ENCODE measurements around the gene NECTIN1. TPM values are rescaled to one million over a fixed set of nuclear protein-coding genes. Genes with fewer than 3 reads are reported as not detected.

Gene NECTIN1
- total and polyA plus RNA-seq, 7 experiments from 2014 or later: 0.30 to 4.2 (median 2.1) TPM

DNA sequence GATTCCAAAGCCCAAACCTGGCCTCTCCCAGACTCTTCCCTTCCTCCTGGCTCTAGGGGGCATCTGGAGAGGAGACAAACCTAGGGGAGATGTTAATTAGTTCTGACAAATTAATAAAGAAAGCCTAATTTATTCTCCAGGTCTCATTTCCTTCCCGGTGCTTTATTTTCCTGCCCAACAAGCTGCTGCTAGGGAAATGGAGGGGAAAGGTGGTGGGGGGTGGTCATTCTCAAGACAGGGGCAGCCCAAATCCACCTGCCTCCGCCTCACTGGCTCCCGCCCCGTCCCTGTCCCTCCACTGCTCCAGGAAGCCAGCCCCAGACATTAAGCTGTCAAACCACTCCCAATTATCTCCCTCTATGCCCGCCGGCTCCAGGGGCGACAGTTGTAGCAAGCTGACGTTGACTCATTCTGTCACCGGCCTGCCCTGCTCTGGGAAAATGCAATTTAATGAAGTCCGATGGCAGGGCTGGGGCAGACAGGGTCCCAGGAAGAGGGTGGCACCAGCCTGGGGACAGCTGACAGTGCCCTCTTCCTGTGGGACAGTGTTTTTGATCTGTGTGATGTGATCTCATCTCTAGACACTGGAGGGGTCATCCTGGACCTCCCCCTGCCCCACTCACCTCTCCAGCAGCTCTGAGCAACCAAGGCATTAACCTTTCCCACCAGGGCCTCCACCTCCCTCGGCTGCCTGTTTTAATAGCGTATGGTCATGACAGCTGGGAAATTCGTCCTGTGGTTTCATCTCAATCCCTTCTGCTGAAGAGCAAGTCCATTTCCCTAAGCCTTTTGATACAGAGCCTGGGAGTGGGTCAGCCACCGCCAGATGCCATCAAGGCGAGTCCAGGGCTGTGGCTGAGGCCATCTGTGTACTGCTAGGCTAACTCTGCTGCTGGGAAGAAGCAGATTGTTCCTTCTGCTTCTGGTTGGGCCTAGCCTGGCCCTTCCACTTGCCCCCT, 27.1 kb downstream of the NECTIN1 start:
- ChIA-PET CTCF (no interaction called here), POLR2A (no interaction called here)
- no peaks in the 10 kb centered on the region for H3K4me1 ChIP-seq (ENCODE audit: control insufficient read depth in 2 of 2, insufficient read depth in 2 of 2, low read length in 2 of 2)
- DNase-seq (no peak), ATAC-seq (no peak)
- no peak overlapping the region for H3K4me3 Mint-ChIP-seq
- no peaks in the 10 kb centered on the region for H3K9me3 ChIP-seq (ENCODE audit: control insufficient read depth in 2 of 3, low read length in 3 of 3)
- H3K4me1 Mint-ChIP-seq: peaks cover 0 to 9% (median 0%) of the 10 kb centered on the region in 7 donors
- peaks cover 0 to 5% (median 0%) of the 10 kb centered on the region in 5 donors for H3K27me3 Mint-ChIP-seq
- no peaks in the 10 kb centered on the region for H3K27me3 ChIP-seq (ENCODE audit: control insufficient read depth in 2 of 2, insufficient read depth in 2 of 2, low read length in 2 of 2)
- no peaks in the 10 kb centered on the region for H3K9me3 Mint-ChIP-seq
- H3K27ac Mint-ChIP-seq: no peak overlapping the region
- no peak overlapping the region for H3K4me3 ChIP-seq (ENCODE audit: low read length)
- no peaks in the 10 kb centered on the region for H3K36me3 ChIP-seq (ENCODE audit: control insufficient read depth in 2 of 3, insufficient read depth in 3 of 3, low read length in 3 of 3)
- no peak overlapping the region for H3K27ac ChIP-seq (ENCODE audit: low read depth, low read length)
- intact Hi-C loops (cut with micrococcal nuclease): no loop called here
- H3K36me3 Mint-ChIP-seq: no peaks in the 10 kb centered on the region

DNA sequence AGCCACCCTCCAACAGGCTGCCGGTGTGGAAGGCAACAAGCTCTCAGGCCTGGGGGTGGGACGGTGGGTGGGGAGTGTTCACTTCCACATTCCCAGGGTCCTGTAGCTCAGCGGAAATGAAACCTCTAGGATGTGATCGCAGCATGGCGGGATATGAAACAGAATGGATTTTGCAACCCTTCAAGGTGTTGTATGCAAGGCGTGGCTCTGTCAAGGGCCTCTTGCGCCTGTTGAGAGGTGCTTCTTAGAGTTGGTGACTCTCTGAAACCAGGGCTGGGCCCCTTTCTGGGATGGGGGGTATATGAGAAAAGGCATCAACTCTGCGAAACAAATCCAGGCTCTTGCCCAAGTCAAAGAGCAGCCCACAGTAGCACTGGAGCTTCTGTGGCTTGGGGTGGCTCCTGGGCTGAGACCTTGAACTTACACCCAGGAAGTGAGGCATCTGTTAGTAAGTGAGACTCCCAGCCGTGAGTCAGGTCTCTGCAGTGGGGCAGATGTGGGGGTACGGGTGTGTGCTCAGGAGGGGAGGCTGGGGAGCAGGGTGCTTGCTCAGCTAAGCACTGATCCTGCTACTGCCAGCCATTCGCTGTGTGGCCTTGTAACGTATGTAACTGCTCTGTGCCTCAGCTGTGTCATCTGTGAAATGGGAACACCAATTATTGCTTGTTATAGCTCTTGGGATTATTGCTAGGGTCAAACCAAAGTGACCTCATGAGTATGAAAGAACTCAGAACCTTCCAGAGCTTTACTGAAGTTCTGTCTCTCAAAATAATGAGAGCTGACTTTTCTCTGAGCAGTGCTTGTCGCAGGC, 28.3 kb downstream of the NECTIN1 start:
- H3K27ac Mint-ChIP-seq: no peak overlapping the region
- intact Hi-C loops (cut with micrococcal nuclease): no loop called here
- Histone ChIP-seq H3K9me3 (ENCODE audit: control insufficient read depth in 2 of 3, low read length in 3 of 3) (no peaks in the 10 kb centered on the region), H3K27me3 (ENCODE audit: control insufficient read depth in 2 of 2, insufficient read depth in 2 of 2, low read length in 2 of 2) (no peaks in the 10 kb centered on the region), H3K36me3 (ENCODE audit: control insufficient read depth in 2 of 3, insufficient read depth in 3 of 3, low read length in 3 of 3) (no peaks in the 10 kb centered on the region), H3K4me3 (ENCODE audit: low read length) (no peak overlapping the region), H3K4me1 (ENCODE audit: control insufficient read depth in 2 of 2, insufficient read depth in 2 of 2, low read length in 2 of 2) (no peaks in the 10 kb centered on the region), H3K27ac (ENCODE audit: low read depth, low read length) (no peak overlapping the region)
- POLR2A ChIA-PET: no interaction called here
- H3K4me3 Mint-ChIP-seq: no peak overlapping the region
- DNase-seq (no peak), ATAC-seq (peak; percentile 54)
- H3K4me1 Mint-ChIP-seq: peaks cover 0 to 9% (median 0%) of the 10 kb centered on the region in 7 donors
- no peaks in the 10 kb centered on the region for H3K9me3 Mint-ChIP-seq
- CTCF ChIA-PET: no interaction called here
- H3K27me3 Mint-ChIP-seq: peaks cover 0 to 5% (median 0%) of the 10 kb centered on the region in 5 donors
- no peaks in the 10 kb centered on the region for H3K36me3 Mint-ChIP-seq

DNA sequence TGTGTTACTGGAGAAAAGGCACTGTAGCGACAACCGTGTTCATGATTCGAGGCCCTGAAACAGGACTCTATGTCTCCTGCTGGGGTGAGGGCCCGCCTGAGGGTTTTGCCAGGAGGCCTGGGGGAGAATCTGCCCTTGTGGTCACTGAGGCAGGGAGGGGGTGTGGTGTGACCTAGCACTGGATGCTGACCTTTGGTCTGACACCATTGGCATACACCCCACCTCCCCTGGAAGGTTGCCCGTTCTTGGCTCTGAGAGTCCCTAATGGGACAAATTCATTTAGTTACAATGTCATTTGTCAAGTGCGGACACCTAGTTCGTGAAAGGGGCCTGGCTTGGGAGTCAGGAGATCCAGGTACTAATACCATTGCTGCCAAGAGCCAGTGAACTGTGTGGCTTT, 29.0 kb downstream of the NECTIN1 start:
- DNase-seq: no peak

DNA sequence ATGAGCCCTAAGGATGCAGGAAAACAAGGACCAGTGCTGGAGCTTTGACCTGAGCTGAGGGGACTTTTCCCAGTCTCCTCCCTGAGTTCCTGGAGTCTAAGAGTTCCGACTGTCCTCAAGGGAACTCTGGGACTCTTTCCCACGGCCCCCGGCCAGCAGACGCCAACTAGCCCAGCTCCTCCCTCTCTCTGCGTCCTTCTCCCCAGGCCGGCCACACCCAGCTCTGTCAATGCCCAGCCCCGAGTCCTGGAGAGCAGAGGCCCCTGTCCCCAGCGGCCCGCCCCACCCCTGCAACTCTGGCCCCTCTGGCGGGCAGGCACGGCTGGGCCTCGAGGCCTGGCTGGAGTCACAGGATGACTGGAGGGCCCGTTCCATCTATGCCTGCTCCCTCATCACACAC, 29.8 kb downstream of the NECTIN1 start:
- no peaks in the 10 kb centered on the region for H3K9me3 Mint-ChIP-seq
- H3K36me3 Mint-ChIP-seq: no peaks in the 10 kb centered on the region
- DNase-seq: no peak
- no peak overlapping the region for H3K4me3 Mint-ChIP-seq
- Histone ChIP-seq H3K4me3 (ENCODE audit: low read length) (no peak overlapping the region), H3K27ac (ENCODE audit: low read depth, low read length) (no peak overlapping the region), H3K4me1 (ENCODE audit: control insufficient read depth in 2 of 2, insufficient read depth in 2 of 2, low read length in 2 of 2) (no peaks in the 10 kb centered on the region), H3K27me3 (ENCODE audit: control insufficient read depth in 2 of 2, insufficient read depth in 2 of 2, low read length in 2 of 2) (no peaks in the 10 kb centered on the region), H3K9me3 (ENCODE audit: control insufficient read depth in 2 of 3, low read length in 3 of 3) (no peaks in the 10 kb centered on the region), H3K36me3 (ENCODE audit: control insufficient read depth in 2 of 3, insufficient read depth in 3 of 3, low read length in 3 of 3) (no peaks in the 10 kb centered on the region)
- ChIA-PET POLR2A (no interaction called here), CTCF (interaction anchor here (0.9 kb wide), 1 partner anchor 9 kb away, joined by 3 read pairs; no protein-coding TSS in a partner anchor)
- ATAC-seq: no peak
- H3K4me1 Mint-ChIP-seq: peaks cover 0 to 3% (median 0%) of the 10 kb centered on the region in 7 donors
- H3K27me3 Mint-ChIP-seq: no peaks in the 10 kb centered on the region
- intact Hi-C loops (cut with micrococcal nuclease): no loop called here
- H3K27ac Mint-ChIP-seq: no peak overlapping the region

More for the DNA sequence above, 29.0 kb downstream of the NECTIN1 start:
- CTCF ChIA-PET: no interaction called here
- no peak for ATAC-seq
- Histone ChIP-seq H3K27me3 (ENCODE audit: control insufficient read depth in 2 of 2, insufficient read depth in 2 of 2, low read length in 2 of 2) (no peaks in the 10 kb centered on the region), H3K4me1 (ENCODE audit: control insufficient read depth in 2 of 2, insufficient read depth in 2 of 2, low read length in 2 of 2) (no peaks in the 10 kb centered on the region), H3K27ac (ENCODE audit: low read depth, low read length) (no peak overlapping the region), H3K36me3 (ENCODE audit: control insufficient read depth in 2 of 3, insufficient read depth in 3 of 3, low read length in 3 of 3) (no peaks in the 10 kb centered on the region), H3K9me3 (ENCODE audit: control insufficient read depth in 2 of 3, low read length in 3 of 3) (no peaks in the 10 kb centered on the region), H3K4me3 (ENCODE audit: low read length) (no peak overlapping the region)
- intact Hi-C loops (cut with micrococcal nuclease): no loop called here
- H3K4me1 Mint-ChIP-seq: peaks cover 0 to 5% (median 0%) of the 10 kb centered on the region in 7 donors
- H3K27me3 Mint-ChIP-seq: peaks cover 0 to 2% (median 0%) of the 10 kb centered on the region in 5 donors
- H3K4me3 Mint-ChIP-seq: no peak overlapping the region
- H3K36me3 Mint-ChIP-seq: no peaks in the 10 kb centered on the region
- H3K9me3 Mint-ChIP-seq: no peaks in the 10 kb centered on the region
- no peak overlapping the region for H3K27ac Mint-ChIP-seq
- POLR2A ChIA-PET: no interaction called here

DNA sequence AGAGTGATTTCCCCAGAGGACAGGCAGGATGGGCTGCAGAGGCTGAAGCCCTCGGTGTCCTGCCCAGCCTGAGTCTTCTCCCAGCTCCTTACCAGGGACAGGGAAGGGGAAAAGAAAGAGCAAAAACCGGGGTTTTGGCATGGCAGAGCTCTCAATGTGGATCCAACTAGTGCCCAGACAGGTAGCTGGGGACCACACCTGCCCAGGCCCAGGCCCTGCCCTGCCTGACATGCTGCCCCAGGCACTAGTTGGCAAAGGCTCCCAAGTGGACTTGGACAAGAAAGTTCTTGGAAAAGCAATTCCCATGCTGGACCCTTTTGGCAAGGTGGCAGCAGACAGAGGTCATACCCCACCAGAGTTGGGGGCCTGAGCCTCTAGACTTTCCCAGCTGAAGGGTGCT, 31.1 kb downstream of the NECTIN1 start:
- Histone ChIP-seq H3K27ac (ENCODE audit: low read depth, low read length) (no peak overlapping the region), H3K9me3 (ENCODE audit: control insufficient read depth in 2 of 3, low read length in 3 of 3) (no peaks in the 10 kb centered on the region), H3K27me3 (ENCODE audit: control insufficient read depth in 2 of 2, insufficient read depth in 2 of 2, low read length in 2 of 2) (no peaks in the 10 kb centered on the region), H3K4me1 (ENCODE audit: control insufficient read depth in 2 of 2, insufficient read depth in 2 of 2, low read length in 2 of 2) (no peaks in the 10 kb centered on the region), H3K4me3 (ENCODE audit: low read length) (no peak overlapping the region), H3K36me3 (ENCODE audit: control insufficient read depth in 2 of 3, insufficient read depth in 3 of 3, low read length in 3 of 3) (no peaks in the 10 kb centered on the region)
- no peak for ATAC-seq
- Mint-ChIP-seq H3K4me1 (peaks cover 0 to 15% (median 4%) of the 10 kb centered on the region in 7 donors), H3K27ac (no peak overlapping the region), H3K4me3 (no peak overlapping the region), H3K9me3 (no peaks in the 10 kb centered on the region), H3K27me3 (peaks cover 0 to 3% (median 0%) of the 10 kb centered on the region in 5 donors), H3K36me3 (no peaks in the 10 kb centered on the region)
- ChIA-PET CTCF (no interaction called here), POLR2A (no interaction called here)
- intact Hi-C loops (cut with micrococcal nuclease): no loop called here
- DNase-seq: no peak

DNA sequence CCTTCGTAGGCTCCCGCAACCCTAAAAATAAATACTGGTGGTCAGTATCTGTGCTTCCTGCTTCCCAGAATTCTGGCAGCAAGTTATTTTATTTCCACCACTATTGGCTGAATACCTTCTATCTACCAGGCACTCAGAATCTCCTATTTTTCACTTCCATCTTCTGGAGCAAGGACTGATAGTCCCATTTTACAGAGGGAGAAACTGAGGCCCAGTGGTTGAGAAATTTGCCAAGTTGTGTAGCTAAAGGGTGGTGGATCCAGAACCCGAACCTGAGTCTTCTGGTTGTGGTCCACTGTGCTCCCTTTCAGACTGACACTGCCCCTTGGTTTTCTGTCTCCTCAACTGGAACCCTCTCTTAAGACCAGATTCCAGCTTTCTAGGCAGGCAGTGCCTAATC, 31.6 kb downstream of the NECTIN1 start:
- DNase-seq (no peak), ATAC-seq (no peak)
- Histone ChIP-seq H3K27me3 (ENCODE audit: control insufficient read depth in 2 of 2, insufficient read depth in 2 of 2, low read length in 2 of 2) (no peaks in the 10 kb centered on the region), H3K4me3 (ENCODE audit: low read length) (no peak overlapping the region), H3K4me1 (ENCODE audit: control insufficient read depth in 2 of 2, insufficient read depth in 2 of 2, low read length in 2 of 2) (no peaks in the 10 kb centered on the region), H3K36me3 (ENCODE audit: control insufficient read depth in 2 of 3, insufficient read depth in 3 of 3, low read length in 3 of 3) (no peaks in the 10 kb centered on the region), H3K27ac (ENCODE audit: low read depth, low read length) (no peak overlapping the region), H3K9me3 (ENCODE audit: control insufficient read depth in 2 of 3, low read length in 3 of 3) (no peaks in the 10 kb centered on the region)
- Mint-ChIP-seq H3K27me3 (peaks cover 0 to 3% (median 0%) of the 10 kb centered on the region in 5 donors), H3K4me1 (peaks cover 0 to 19% (median 4%) of the 10 kb centered on the region in 7 donors), H3K9me3 (no peaks in the 10 kb centered on the region), H3K4me3 (no peak overlapping the region), H3K36me3 (no peaks in the 10 kb centered on the region), H3K27ac (no peak overlapping the region)
- CTCF ChIA-PET: no interaction called here
- POLR2A ChIA-PET: no interaction called here
- intact Hi-C loops (cut with micrococcal nuclease): no loop called here

Data from naive thymus-derived CD4-positive, alpha-beta T cell (primary cell).